ENCODE results near the gene PLEKHO2.

The PLEKHO2 gene

GRCh38 chr15:64915518-64916227 is 74.0 kb downstream of the PLEKHO2 start:
- DNase-seq = no peak

- no peak for DNase-seq
Observed at GRCh38 chr15:64916365-64916764, 74.7 kb downstream of the PLEKHO2 start.

DNA sequence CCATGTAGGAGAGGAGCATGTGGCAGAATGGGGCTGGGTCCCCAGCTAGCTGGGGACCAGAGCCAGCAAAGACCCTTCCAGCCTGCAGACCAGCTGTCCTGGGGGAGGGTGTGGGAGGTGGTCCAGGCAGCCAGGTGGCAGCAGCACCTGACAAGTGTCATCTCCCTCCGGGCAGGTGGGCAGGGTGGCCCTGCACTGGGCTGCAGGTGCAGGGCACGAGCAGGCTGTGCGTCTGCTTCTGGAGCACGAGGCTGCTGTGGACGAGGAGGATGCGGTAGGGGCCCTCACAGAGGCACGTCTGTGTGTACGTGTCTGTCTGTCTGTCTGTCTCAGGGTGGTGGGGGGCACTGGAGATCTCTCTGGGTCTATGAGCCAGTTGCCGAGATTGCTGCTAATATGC is 75.5 kb downstream of the PLEKHO2 start:
- no peak for DNase-seq

All from KG1 (cell line).